GM19035 (cell line): ENCODE results near the gene RB1.
"Not testable (repeated sequence)": the region's sequence is repeated elsewhere in the genome, so short reads cannot be mapped to it uniquely, and the experiment has no call there.

Source experiments
- ATAC-seq: cut with Tn5 transposase; IDR thresholded peaks from one replicate; pipeline ENCODE4 v1.9.1; 2021; ENCODE audit not compliant: unreplicated experiment

The RB1 gene

GRCh38 chr13:48297131-48297786 is 6.3 kb upstream of the RB1 start:
- no peak for ATAC-seq

GRCh38 chr13:48299591-48299990 is 4.0 kb upstream of the RB1 start:
- ATAC-seq = no peak

DNA sequence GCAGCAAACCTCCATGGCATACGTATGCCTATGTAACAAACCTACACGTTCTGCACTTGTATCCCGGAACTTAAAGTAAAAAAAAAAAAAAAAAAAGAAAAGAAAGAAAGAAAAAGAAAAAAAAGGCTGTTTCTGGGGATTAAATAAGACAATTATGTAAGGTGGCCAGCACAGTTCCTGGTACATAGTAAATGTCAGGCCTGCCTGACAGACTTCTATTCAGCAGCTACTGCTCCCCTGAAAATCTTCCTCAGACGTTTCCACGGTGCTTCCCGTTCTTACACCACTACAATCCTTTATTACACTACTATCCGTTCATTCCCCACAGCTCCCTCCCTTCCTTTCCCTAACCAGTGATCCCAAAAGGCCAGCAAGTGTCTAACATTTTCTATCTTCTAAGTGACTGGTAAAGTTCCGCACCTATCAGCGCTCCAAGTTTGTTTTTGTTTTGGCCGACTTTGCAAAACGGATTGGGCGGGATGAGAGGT is 636 bp upstream of the RB1 start:
- peak; percentile 8 for ATAC-seq

DNA sequence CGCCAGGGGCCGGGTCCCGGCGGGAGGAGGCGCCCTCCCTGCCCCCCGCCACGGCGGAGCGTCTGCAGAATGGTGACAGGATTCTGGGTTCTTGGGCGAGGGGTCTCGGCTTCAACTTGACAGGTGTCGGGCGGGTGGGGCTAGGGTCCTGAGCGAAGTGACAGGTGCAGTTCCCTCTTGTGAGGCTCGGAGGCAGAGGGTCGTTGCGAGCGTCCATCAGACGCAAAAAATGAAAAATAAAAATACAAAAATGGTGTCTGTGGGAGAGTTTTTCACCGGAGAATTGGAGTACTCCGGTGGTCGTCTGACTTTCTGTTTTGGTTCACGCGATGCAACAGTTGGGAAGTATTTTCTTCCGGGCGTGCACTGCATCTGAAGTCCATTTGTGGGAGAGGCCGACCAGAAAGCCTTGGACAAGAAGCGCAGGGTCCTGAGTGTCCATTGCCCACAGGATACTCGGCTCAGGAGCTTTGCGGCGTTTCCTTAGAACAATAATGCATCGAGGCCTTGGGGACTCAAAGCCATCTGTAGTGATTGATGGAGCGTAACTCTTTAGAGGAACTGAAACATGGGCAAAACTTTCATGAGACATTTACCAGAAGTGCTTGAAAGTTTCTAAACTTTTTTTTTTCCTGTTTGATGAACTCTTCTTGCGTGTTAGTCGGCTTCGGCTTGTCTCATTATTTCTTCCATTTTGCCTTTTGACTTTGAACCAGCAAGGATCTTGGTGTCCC is 759 bp downstream of the RB1 start:
- ATAC-seq = peak; percentile 60

GRCh38 chr13:48311223-48311622 is 7.7 kb downstream of the RB1 start:
- ATAC-seq = no peak

GRCh38 chr13:48315969-48316650 is 12.6 kb downstream of the RB1 start:
- ATAC-seq = no peak

GRCh38 chr13:48316826-48317510 is 13.4 kb downstream of the RB1 start:
- no peak for ATAC-seq

DNA sequence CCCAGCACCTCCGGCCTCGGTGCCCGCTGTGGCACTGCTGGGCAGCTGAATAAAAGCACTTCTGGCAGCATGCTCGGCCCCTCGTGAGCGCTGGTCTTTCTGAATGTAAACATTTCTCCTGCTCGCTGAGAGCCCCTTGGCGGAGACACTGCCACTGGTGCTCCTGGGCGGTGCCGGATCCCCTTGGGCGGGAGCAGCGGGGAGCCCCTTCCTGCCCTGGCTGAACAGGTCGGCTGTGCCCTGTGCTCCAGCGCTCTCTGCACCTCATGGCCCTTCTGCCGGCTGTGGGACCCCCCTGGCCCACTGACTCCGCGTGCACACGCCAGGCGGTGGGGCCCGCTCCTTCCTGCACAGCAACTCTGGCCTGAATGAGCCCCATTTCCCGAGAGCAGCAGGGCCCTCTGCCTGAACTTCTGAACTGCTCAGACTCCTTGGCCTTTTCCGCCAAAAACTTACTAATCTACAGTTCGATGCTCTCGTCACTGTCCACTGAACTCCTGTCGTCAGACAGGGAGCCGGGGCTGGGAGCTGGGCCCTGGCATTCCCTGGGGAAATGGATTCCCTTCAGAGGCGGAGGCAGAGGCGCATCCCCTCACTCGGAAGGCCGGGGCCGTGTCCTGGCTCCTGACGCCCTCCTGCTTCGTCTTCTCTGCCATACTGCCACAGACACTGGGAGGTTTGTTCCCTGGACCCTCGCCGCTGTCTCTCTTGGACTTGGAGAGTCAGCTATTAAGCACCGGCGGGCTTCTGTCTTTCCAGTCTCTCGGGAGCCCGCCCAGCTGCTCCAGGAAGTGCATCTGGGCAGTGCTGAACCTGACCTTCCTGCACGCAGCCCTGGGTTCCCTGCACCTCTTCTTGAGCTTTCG is 14.2 kb downstream of the RB1 start:
- no peak for ATAC-seq

DNA sequence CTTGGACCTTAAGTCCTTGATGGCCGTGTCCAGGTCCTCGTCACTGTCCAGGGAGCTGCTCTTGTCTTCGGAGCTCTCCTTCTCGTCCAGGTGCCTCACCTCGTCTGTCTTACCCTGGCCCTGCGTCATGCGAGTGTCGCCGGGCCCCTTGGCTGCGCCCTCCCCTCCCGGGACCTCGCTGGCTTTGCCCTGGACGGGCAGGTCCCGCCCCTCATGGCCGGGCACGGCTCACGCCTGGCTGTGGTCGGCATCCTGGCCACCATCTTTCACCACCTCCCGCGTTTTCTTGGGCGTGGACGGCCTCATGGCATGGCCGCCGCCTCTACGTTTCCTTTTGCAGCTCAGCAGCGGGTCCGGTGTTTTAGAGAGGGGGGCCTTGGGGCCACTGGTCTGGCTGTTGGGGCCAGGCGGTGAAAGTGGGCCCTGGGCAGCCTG is 14.8 kb downstream of the RB1 start:
- no peak for ATAC-seq

DNA sequence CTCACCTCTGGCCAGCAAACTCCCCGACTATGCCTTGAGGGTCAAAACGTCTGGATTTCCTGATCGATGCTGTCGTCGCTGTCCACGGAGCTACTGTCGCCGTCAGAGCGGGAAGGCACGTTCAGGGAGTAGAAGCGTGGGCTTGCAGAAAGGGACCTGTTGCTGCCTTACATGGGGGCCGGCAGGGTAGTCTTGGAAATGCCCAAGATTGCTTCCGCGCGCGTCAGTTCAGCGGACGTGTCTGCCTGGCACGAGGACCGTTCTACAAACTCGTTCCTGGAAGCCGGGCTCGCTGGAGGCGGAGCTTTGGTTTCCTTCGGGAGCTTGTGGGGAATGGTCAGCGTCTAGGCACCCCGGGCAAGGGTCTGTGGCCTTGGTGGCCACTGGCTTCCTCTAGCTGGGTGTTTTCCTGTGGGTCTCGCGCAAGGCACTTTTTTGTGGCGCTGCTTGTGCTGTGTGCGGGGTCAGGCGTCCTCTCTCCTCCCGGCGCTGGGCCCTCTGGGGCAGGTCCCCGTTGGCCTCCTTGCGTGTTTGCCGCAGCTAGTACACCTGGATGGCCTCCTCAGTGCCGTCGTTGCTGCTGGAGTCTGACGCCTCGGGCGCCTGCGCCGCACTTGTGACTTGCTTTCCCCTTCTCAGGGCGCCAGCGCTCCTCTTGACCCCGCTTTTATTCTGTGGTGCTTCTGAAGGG is 15.4 kb downstream of the RB1 start:
- ATAC-seq = no peak

- ATAC-seq = no peak
Observed at GRCh38 chr13:48319531-48320398, 16.2 kb downstream of the RB1 start.

DNA sequence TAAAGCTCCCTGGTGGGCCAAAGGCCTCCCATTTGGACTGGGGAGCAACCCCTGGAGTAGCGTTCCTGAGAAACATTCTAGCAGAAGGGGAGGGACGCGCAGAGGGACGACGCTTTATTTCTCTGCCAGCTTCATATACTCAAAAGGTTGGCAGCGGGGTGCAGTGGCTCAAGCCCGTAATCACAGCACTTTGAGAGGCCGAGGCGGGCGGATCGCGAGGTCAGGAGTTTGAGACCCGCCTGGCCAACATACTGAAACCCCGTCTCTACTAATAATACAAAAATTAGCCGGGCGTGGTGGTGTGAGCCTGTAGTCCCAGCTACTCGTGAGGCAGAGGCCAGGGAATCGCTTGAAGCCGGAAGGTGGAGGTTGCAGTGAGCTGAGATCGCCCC is 16.8 kb downstream of the RB1 start:
- no peak for ATAC-seq

GRCh38 chr13:48320891-48321510 is 17.4 kb downstream of the RB1 start:
- ATAC-seq = no peak

GRCh38 chr13:48322294-48322693 is 18.7 kb downstream of the RB1 start:
- ATAC-seq = no peak

DNA sequence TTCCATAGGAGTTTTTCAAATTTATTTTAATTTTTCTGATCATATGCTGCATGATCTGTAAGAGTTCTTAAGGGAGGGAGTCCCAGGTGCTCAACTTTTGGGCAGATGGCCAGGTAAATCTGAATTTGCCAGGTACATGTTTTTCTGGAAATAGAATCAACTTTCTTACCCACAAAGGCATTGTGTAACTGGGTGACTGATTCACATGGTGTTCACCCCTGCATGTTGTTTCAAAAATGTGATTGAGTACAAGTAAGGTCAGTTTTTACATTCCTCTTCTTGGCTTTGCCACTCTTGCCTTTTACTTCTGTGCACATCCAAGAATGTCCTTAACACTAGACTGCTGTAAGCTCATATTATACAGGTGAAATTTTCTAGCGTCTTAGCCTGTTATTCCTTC is 30.4 kb downstream of the RB1 start:
- no peak for ATAC-seq

GRCh38 chr13:48334534-48335127 is 31.1 kb downstream of the RB1 start:
- peak; percentile 60 for ATAC-seq

DNA sequence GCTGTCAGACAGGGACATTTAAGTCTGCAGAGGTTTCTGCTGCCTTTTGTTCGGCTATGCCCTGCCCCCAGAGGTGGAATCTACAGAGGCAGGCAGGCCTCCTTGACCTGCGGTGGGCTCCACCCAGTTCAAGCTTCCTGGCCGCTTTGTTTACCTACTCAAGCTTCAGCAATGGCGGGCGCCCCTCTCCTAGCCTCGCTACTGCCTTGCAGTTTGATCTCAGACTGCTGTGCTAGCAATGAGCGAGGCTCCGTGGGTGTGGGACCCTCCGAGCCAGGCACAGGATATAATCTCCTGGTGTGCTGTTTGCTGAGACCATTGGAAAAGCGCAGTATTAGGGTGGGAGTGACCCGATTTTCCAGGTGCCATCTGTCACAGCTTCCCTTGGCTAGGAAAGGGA is 35.6 kb downstream of the RB1 start:
- ATAC-seq = not testable (repeated sequence)

DNA sequence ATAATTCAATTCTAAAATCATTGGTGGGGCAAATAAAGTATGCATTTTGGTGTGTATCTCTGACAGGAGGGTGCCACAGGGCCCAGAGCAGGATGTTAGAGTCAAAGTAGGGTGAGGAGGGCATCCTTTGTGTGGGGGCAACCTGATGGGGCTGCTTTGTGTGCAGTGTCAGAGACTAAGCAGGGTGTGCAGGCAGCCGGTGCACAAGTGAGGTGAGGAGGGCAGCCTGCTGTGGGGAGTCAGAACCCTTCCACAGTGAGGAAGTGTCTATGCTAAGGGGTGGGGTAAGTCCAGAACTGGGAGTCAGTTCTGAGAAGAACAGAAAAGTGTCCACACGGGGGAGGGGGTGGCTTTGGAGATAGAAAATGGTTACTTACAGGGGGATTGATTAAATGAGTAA is 40.7 kb downstream of the RB1 start:
- no peak for ATAC-seq
